ENCODE results near the gene MDP1. TPM values are rescaled to one million over a fixed set of nuclear protein-coding genes. Genes with fewer than 3 reads are reported as not detected.

Gene MDP1
- polyA plus RNA-seq, 2 of the 4 experiments (the other 2 are of a cell fraction) = 21.6 to 38.6 TPM

GRCh38 chr14:24189460-24189859 lies 26.4 kb downstream of the MDP1 start:
- DNase-seq (ENCODE audit: low read depth in 1 of 2, low spot score in 1 of 2) = no peak
- Histone ChIP-seq H3K27ac (peak overlapping the region in 1 of 2 experiments; percentile 98; a peak in 3 of 6 replicates), H3K9me3 (no peaks in the 10 kb centered on the region), H3K4me2 (peak overlapping the region; percentile 88), H3K4me3 (no peak overlapping the region), H3K4me1 (peaks cover 22% of the 10 kb centered on the region)
- no peak for FAIRE-seq
- ChIA-PET POLR2A (interaction anchor here (0.6 to 1.6 kb wide), 7 partner anchors 10 to 53 kb away, joined by 4 to 16 read pairs (median 7); partner anchors contain the start of genes CHMP4A, MDP1, NEDD8 and TINF2), CTCF (interaction anchor here (0.8 to 1.6 kb wide), 3 partner anchors 21 to 53 kb away, joined by 3 to 4 read pairs (median 4); partner anchors contain the start of gene TINF2)
- WGBS (ENCODE audit: missing lambda C conversion rate) = 95% methylated on average over 9 of the region's 9 CpGs
- TF ChIP-seq FOSB (CRISPR knock-in tag; IDR thresholded peaks at IDR 0.05) (no peak), PBX3 (IDR thresholded peaks at IDR 0.05) (no peak), MAFK (IDR thresholded peaks at IDR 0.05; ENCODE audit: partially characterized antibody) (no peak), USF2 (IDR thresholded peaks at IDR 0.05) (no peak), REST (IDR thresholded peaks at IDR 0.05) (no peak), RNF2 (IDR thresholded peaks at IDR 0.05; ENCODE audit: borderline replicate concordance, low read depth) (no peak), FOSL2 (IDR thresholded peaks at IDR 0.05) (no peak), FOSL2 (CRISPR knock-in tag; IDR thresholded peaks at IDR 0.05) (no peak), HES2 (IDR thresholded peaks at IDR 0.05) (no peak), ELK1 (IDR thresholded peaks at IDR 0.05; ENCODE audit: low read depth, low read length) (no peak)
- no peak for ATAC-seq

GRCh38 chr14:24189059-24189375 lies 26.8 kb downstream of the MDP1 start:
- CTCF ChIA-PET = interaction anchor here (0.8 to 1.8 kb wide), 7 partner anchors 20 to 131 kb away, joined by 3 to 5 read pairs (median 3); partner anchors contain the start of genes EMC9, MDP1 and TINF2
- ATAC-seq (no peak), DNase-seq (ENCODE audit: low read depth in 1 of 2, low spot score in 1 of 2) (no peak), FAIRE-seq (no peak)
- Histone ChIP-seq H3K9me3 (no peaks in the 10 kb centered on the region), H3K27ac (peak overlapping the region; percentile 46 to 98; a peak in 4 of 6 replicates), H3K4me1 (peaks cover 18% of the 10 kb centered on the region), H3K4me3 (peak overlapping the region; percentile 97; the same call in 2 of the 3 replicates), H3K4me2 (peak overlapping the region; percentile 88)
- no peak for TF ChIP-seq CEBPB (IDR thresholded peaks at IDR 0.05)
- no peak for TF ChIP-seq HOXA7 (CRISPR knock-in tag; IDR thresholded peaks at IDR 0.05)
- TF ChIP-seq POLR2AphosphoS2 (conservative IDR thresholded peaks at IDR 0.05; ENCODE audit: low read length) = no peak
- TF ChIP-seq RCOR1 (IDR thresholded peaks at IDR 0.05; ENCODE audit: low read depth, low read length) = no peak
- TF ChIP-seq PHF8 (IDR thresholded peaks at IDR 0.05; ENCODE audit: borderline replicate concordance, low read depth) = no peak
- no peak for TF ChIP-seq NPAS2 (CRISPR knock-in tag; IDR thresholded peaks at IDR 0.05; ENCODE audit: borderline replicate concordance)
- no peak for TF ChIP-seq CBX8 (IDR thresholded peaks at IDR 0.05)
- no peak for TF ChIP-seq NFE2L2 (conservative IDR thresholded peaks at IDR 0.05; ENCODE audit: low read length)
- no peak for TF ChIP-seq EHMT2 (IDR thresholded peaks at IDR 0.05; ENCODE audit: low read depth)
- no peak for TF ChIP-seq MAZ (IDR thresholded peaks at IDR 0.05; ENCODE audit: borderline replicate concordance, low read depth, low read length)
- no peak for TF ChIP-seq BCL3 (IDR thresholded peaks at IDR 0.05)
- no peak for TF ChIP-seq HOXB5 (CRISPR knock-in tag; IDR thresholded peaks at IDR 0.05)
- 5% methylated on average over 3 of the region's 3 CpGs for WGBS (ENCODE audit: missing lambda C conversion rate)
- POLR2A ChIA-PET = interaction anchor here (1.1 to 1.6 kb wide), 6 partner anchors 9 to 53 kb away, joined by 4 to 16 read pairs (median 6); partner anchors contain the start of genes CHMP4A, MDP1 and TINF2
